Hepatocyte (in vitro differentiated cells): ENCODE results near the gene RSAD1. TPM values are rescaled to one million over a fixed set of nuclear protein-coding genes. Genes with fewer than 3 reads are reported as not detected.

Experiments
- DNase-seq: peaks from one replicate; pipeline ENCODE4 v3.0.0-alpha.2; 2016; ENCODE audit warnings: low spot score
- H2AFZ ChIP-seq: fragments of 200-600 bp; sonication (generic); 2 replicates; pipeline ENCODE4 v1.6.0; 2016; ENCODE audit warnings: antibody characterized with exemption, mild to moderate bottlenecking
- H3K27ac ChIP-seq: fragments of 200-600 bp; sonication (generic); 2 replicates; pipeline ENCODE4 v1.5.1; 2016; ENCODE audit warnings: mild to moderate bottlenecking
- H3K27me3 ChIP-seq: fragments of 200-600 bp; sonication (generic); 2 replicates; pipeline ENCODE4 v1.6.1; 2016
- H3K36me3 ChIP-seq: fragments of 200-600 bp; sonication (generic); replicated peaks from 2 replicates; pipeline ENCODE4 v1.5.1; 2016; ENCODE audit warnings: low read depth; ENCODE audit not compliant: insufficient read depth
- H3K4me1 ChIP-seq: fragments of 200-600 bp; sonication (generic); 2 replicates; pipeline ENCODE4 v1.5.1; 2016; ENCODE audit warnings: mild to moderate bottlenecking, moderate library complexity; ENCODE audit not compliant: insufficient read depth
- H3K4me2 ChIP-seq: fragments of 200-600 bp; sonication (generic); 2 replicates; pipeline ENCODE4 v1.6.0; 2016
- H3K4me3 ChIP-seq: fragments of 200-600 bp; sonication (generic); 2 replicates; pipeline ENCODE4 v1.5.1; 2016; ENCODE audit warnings: mild to moderate bottlenecking
- H3K79me2 ChIP-seq: fragments of 200-600 bp; sonication (generic); 2 replicates; pipeline ENCODE4 v1.6.0; 2017; ENCODE audit warnings: mild to moderate bottlenecking
- H3K9me2 ChIP-seq: fragments of 200-600 bp; sonication (generic); replicated peaks from 2 replicates; pipeline ENCODE4 v1.6.0; 2017; ENCODE audit warnings: mild to moderate bottlenecking; ENCODE audit not compliant: insufficient read depth
- H3K9me3 ChIP-seq: fragments of 200-600 bp; sonication (generic); 2 replicates; pipeline ENCODE4 v1.5.1; 2016; ENCODE audit warnings: low read depth, mild to moderate bottlenecking
- H4K20me1 ChIP-seq: fragments of 200-600 bp; sonication (generic); 2 replicates; pipeline ENCODE4 v1.6.0; 2016; ENCODE audit warnings: mild to moderate bottlenecking; ENCODE audit not compliant: insufficient read depth, poor library complexity, severe bottlenecking
- EZH2 ChIP-seq: fragments of 200-600 bp; sonication (generic); IDR thresholded peaks from 2 replicates; pipeline ENCODE4 v1.6.1; 2016; ENCODE audit warnings: antibody characterized with exemption, mild to moderate bottlenecking, borderline replicate concordance
- EZH2phosphoT487 ChIP-seq: fragments of 200-600 bp; sonication (generic); IDR thresholded peaks from one replicate; pipeline ENCODE4 v1.6.1; 2018; ENCODE audit warnings: antibody characterized with exemption, mild to moderate bottlenecking, low read depth, moderate library complexity; ENCODE audit not compliant: unreplicated experiment, severe bottlenecking
- WGBS: methylation state at CpG from one replicate; pipeline ENCODE4 v1.1.6; 2016; ENCODE audit warnings: low lambda C conversion rate; ENCODE audit errors: missing lambda C conversion rate; 5-methylcytosine and 5-hydroxymethylcytosine counted together
- polyA plus RNA-seq: library from polyadenylated mRNA; unstranded; fragments of >200 nt; fragmentation: Nextera tagmentation; extraction: Ambion mirVana; gene quantifications from 2 replicates; pipeline ENCODE4 v1.2.1, GENCODE V29; 2016
- total RNA-seq: library from RNA; depleted of rRNA; stranded (reverse); fragments of >200 nt; gene quantifications from 2 replicates; pipeline ENCODE4 v1.2.3, GENCODE V29; 2014
- TF ChIP-seq, protein P1 (sequence below): fragments of 200-600 bp; sonication (generic); IDR thresholded peaks from 2 replicates; pipeline ENCODE4 v1.5.1; 2016; ENCODE audit warnings: antibody characterized with exemption, mild to moderate bottlenecking; ENCODE audit not compliant: poor library complexity

Gene RSAD1
- total and polyA plus RNA-seq, 2 experiments from 2014 or later = 28.6 to 44.2 TPM

- H3K4me1 ChIP-seq = peaks cover 31% of the 10 kb centered on the region
These were observed 52.9 kb downstream of the RSAD1 start for GRCh38 chr17:50531428-50532025.

DNA sequence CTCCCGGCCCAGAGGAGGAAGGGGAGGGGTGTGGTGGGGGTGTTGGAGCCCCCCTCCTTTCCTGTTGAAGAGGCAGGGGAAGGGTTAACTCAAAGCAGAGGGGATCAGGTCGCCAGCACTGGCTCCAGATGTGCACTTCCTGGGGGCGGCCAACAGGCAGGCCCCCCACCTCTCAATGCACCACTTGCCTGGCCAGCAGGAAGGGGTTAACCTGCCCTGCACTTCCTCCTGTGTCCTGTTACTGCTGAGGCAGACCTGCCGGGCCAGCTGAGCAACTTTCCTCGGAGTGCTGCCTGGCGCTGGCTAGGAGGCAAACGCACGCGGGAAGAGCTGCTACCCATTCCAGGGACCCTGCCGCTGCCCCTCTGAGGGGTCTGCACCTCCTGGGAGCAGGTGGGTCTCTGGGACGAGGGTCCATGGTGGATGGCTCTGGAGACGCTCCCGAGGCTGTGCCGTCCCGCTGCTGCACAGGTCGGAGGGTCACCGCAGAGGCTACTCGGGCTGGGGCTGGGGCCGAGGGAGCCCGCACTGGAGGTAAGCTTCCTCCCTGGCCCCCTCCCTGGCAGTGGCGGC is 53.9 kb downstream of the RSAD1 start, which contains the start of gene EPN3:
TSS of gene EPN3 (plus strand) at position 284 of the 573 bp plus-strand sequence. CDS start 3,822 bp downstream, outside the sequence.
- TF ChIP-seq, protein P1, sequence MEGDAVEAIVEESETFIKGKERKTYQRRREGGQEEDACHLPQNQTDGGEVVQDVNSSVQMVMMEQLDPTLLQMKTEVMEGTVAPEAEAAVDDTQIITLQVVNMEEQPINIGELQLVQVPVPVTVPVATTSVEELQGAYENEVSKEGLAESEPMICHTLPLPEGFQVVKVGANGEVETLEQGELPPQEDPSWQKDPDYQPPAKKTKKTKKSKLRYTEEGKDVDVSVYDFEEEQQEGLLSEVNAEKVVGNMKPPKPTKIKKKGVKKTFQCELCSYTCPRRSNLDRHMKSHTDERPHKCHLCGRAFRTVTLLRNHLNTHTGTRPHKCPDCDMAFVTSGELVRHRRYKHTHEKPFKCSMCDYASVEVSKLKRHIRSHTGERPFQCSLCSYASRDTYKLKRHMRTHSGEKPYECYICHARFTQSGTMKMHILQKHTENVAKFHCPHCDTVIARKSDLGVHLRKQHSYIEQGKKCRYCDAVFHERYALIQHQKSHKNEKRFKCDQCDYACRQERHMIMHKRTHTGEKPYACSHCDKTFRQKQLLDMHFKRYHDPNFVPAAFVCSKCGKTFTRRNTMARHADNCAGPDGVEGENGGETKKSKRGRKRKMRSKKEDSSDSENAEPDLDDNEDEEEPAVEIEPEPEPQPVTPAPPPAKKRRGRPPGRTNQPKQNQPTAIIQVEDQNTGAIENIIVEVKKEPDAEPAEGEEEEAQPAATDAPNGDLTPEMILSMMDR = no peak
- TF ChIP-seq EZH2 = no peak
- no peak for TF ChIP-seq EZH2phosphoT487
- H3K4me3 ChIP-seq = peak within 1 kb of the TSS; percentile 42
- H3K4me2 ChIP-seq = peak within 1 kb of the TSS; percentile 88
- H3K79me2 ChIP-seq = peaks cover 3% of the 10 kb centered on the region
- H3K36me3 ChIP-seq = no peaks in the 10 kb centered on the region
- no peaks in the 10 kb centered on the region for H4K20me1 ChIP-seq
- H3K9me3 ChIP-seq = no peaks in the 10 kb centered on the region
- WGBS = under 1% methylated on average over 19 of the region's 21 CpGs
- H2AFZ ChIP-seq = no peak within 1 kb of the TSS
- no peaks in the 10 kb centered on the region for H3K9me2 ChIP-seq
- peaks cover 2% of the 10 kb centered on the region for H3K27me3 ChIP-seq
- peak; percentile 72 for DNase-seq
- H3K4me1 ChIP-seq = peaks cover 31% of the 10 kb centered on the region
- peak within 1 kb of the TSS; percentile 68 for H3K27ac ChIP-seq

More at GRCh38 chr17:50531428-50532025, 52.9 kb downstream of the RSAD1 start:
- no peak overlapping the region for H3K4me3 ChIP-seq
- H3K27me3 ChIP-seq = peaks cover 2% of the 10 kb centered on the region
- H4K20me1 ChIP-seq = no peaks in the 10 kb centered on the region
- TF ChIP-seq EZH2phosphoT487 (no peak), EZH2 (no peak)
- TF ChIP-seq, protein P1 = no peak
- no peaks in the 10 kb centered on the region for H3K9me2 ChIP-seq
- no peak for DNase-seq
- peaks cover 3% of the 10 kb centered on the region for H3K79me2 ChIP-seq
- peak overlapping the region; percentile 88 for H3K4me2 ChIP-seq
- H2AFZ ChIP-seq = no peak overlapping the region
- 74% methylated on average over 6 of the region's 6 CpGs for WGBS
- no peaks in the 10 kb centered on the region for H3K9me3 ChIP-seq
- no peak overlapping the region for H3K27ac ChIP-seq
- no peaks in the 10 kb centered on the region for H3K36me3 ChIP-seq

GRCh38 chr17:50533185-50533584 is 54.5 kb downstream of the RSAD1 start:
- WGBS = 17% methylated on average over 5 of the region's 5 CpGs
- Histone ChIP-seq H2AFZ (no peak overlapping the region), H3K4me1 (peaks cover 34% of the 10 kb centered on the region), H3K9me3 (no peaks in the 10 kb centered on the region), H4K20me1 (no peaks in the 10 kb centered on the region), H3K4me3 (peak overlapping the region; percentile 42), H3K9me2 (no peaks in the 10 kb centered on the region), H3K36me3 (no peaks in the 10 kb centered on the region), H3K4me2 (peak overlapping the region; percentile 88), H3K27me3 (peaks cover 2% of the 10 kb centered on the region), H3K79me2 (peaks cover 3% of the 10 kb centered on the region), H3K27ac (no peak overlapping the region)
- TF ChIP-seq EZH2 = no peak
- TF ChIP-seq, protein P1 = no peak
- no peak for DNase-seq
